IMR-90 (cell line): Measurements from ENCODE around the gene MAB21L4. TPM values are rescaled to one million over a fixed set of nuclear protein-coding genes. Genes with fewer than 3 reads are reported as not detected.

Experiments used
- ATAC-seq: fragments of 200-7000 bp; cut with Tn5 transposase; 2 replicates; pipeline ENCODE4 v1.9.1; 2020; ENCODE audit warnings: low read depth, mild to moderate bottlenecking, moderate library complexity
- BruUV-seq: library from RNA; stranded (reverse); fragments of 400-500 nt; replicated peaks from 2 replicates; lab custom pipeline; 2021; lab: Mats Ljungman, UMichigan
- CTCF ChIA-PET: fragments of 300-600 bp; formaldehyde crosslinking; extraction: SDS; loops from one replicate; lab custom pipeline; 2021; ENCODE audit warnings: antibody characterized with exemption; lab: Yijun Ruan, JAX
- POLR2A ChIA-PET: fragments of 300-600 bp; sonication (Branson Sonifier 250); formaldehyde crosslinking; loops from one replicate; lab custom pipeline; 2022; ENCODE audit warnings: antibody characterized with exemption; ENCODE audit not compliant: unreplicated experiment; lab: Charles Lee
- DNase-seq: peaks from one replicate; pipeline ENCODE4 v3.0.0; 2013
- H2AFZ ChIP-seq: replicated peaks from 2 replicates; pipeline ENCODE3; 2013; ENCODE audit warnings: low read length, mild to moderate bottlenecking; ENCODE audit not compliant: poor library complexity
- H2AK5ac ChIP-seq: 2 replicates; pipeline ENCODE4 v1.6.1; 2013; ENCODE audit warnings: low read depth, low read length, inconsistent platforms
- H2AK9ac ChIP-seq: replicated peaks from 2 replicates; pipeline ENCODE3; 2013; ENCODE audit warnings: mild to moderate bottlenecking, low read depth, low read length, moderate library complexity; ENCODE audit not compliant: poor library complexity
- H2BK120ac ChIP-seq: 2 replicates; pipeline ENCODE4 v1.6.1; 2013; ENCODE audit warnings: low read depth, low read length, inconsistent platforms
- H2BK15ac ChIP-seq: 3 replicates; pipeline ENCODE4 v1.6.1; 2013; ENCODE audit warnings: low read depth, low read length, inconsistent platforms
- H2BK20ac ChIP-seq: 2 replicates; pipeline ENCODE4 v1.6.1; 2013; ENCODE audit warnings: low read depth, mild to moderate bottlenecking, inconsistent platforms, low read length, moderate library complexity
- H2BK5ac ChIP-seq: 2 replicates; pipeline ENCODE4 v1.6.1; 2013; ENCODE audit warnings: mild to moderate bottlenecking, low read depth, low read length, inconsistent platforms; ENCODE audit not compliant: poor library complexity, severe bottlenecking
- H3K14ac ChIP-seq: replicated peaks from 2 replicates; pipeline ENCODE4 v1.6.1; 2013; ENCODE audit warnings: low read depth, low read length, inconsistent platforms
- H3K18ac ChIP-seq: 2 replicates; pipeline ENCODE4 v1.6.1; 2013; ENCODE audit warnings: low read depth, low read length, control low read depth
- H3K23ac ChIP-seq: 2 replicates; pipeline ENCODE4 v1.6.1; 2013; ENCODE audit warnings: low read depth, low read length, inconsistent platforms
- H3K27ac ChIP-seq: 2 replicates; pipeline ENCODE4 v1.5.1; 2013; ENCODE audit warnings: mild to moderate bottlenecking, control low read depth, low read length; ENCODE audit not compliant: insufficient read depth
- H3K27me3 ChIP-seq: 2 replicates; pipeline ENCODE4 v1.6.1; 2013; ENCODE audit warnings: low read length; ENCODE audit not compliant: control insufficient read depth, insufficient read depth
- H3K36me3 ChIP-seq: 2 replicates; pipeline ENCODE4 v1.6.1; 2013; ENCODE audit warnings: low read length, mixed read lengths; ENCODE audit not compliant: control insufficient read depth, insufficient read depth
- H3K4ac ChIP-seq: 2 replicates; pipeline ENCODE4 v1.6.1; 2013; ENCODE audit warnings: low read depth, low read length, inconsistent platforms
- H3K4me1 ChIP-seq: 2 replicates; pipeline ENCODE4 v1.6.1; 2013; ENCODE audit warnings: low read length, mixed read lengths; ENCODE audit not compliant: control insufficient read depth, insufficient read depth
- H3K4me2 ChIP-seq: 2 replicates; pipeline ENCODE4 v1.6.1; 2013; ENCODE audit warnings: low read depth, mild to moderate bottlenecking, control low read depth, low read length, moderate library complexity
- H3K4me3 ChIP-seq: 2 replicates; pipeline ENCODE4 v1.5.1; 2013; ENCODE audit warnings: low read depth, mild to moderate bottlenecking, control low read depth, low read length, moderate library complexity; ENCODE audit not compliant: insufficient read depth
- H3K56ac ChIP-seq: 2 replicates; pipeline ENCODE4 v1.6.1; 2013; ENCODE audit warnings: low read length, inconsistent platforms; ENCODE audit not compliant: insufficient read depth; ENCODE audit errors: extremely low read depth
- H3K79me1 ChIP-seq, 2 experiments: 2 replicates each; pipeline ENCODE4 v1.6.1; 2013; ENCODE audit warnings: low read length in 2 of 2, inconsistent platforms in 1 of 2, low read depth in 1 of 2
- H3K9ac ChIP-seq: 2 replicates; pipeline ENCODE4 v1.6.1; 2013; ENCODE audit warnings: low read depth, low read length, control low read depth
- H3K9me1 ChIP-seq: 2 replicates; pipeline ENCODE4 v1.6.1; 2013; ENCODE audit warnings: low read length, inconsistent platforms; ENCODE audit not compliant: insufficient read depth
- H3K9me3 ChIP-seq: 2 replicates; pipeline ENCODE4 v1.6.1; 2013; ENCODE audit warnings: low read length; ENCODE audit not compliant: control insufficient read depth, insufficient read depth
- H4K20me1 ChIP-seq: 2 replicates; pipeline ENCODE4 v1.6.1; 2013; ENCODE audit warnings: low read length, inconsistent platforms; ENCODE audit not compliant: insufficient read depth
- H4K5ac ChIP-seq: 2 replicates; pipeline ENCODE4 v1.6.1; 2013; ENCODE audit warnings: mild to moderate bottlenecking, low read depth, low read length, control low read depth
- H4K8ac ChIP-seq, 2 experiments: 2 replicates each; pipeline ENCODE4 v1.6.1; 2013; ENCODE audit warnings: low read depth in 2 of 2, low read length in 2 of 2, control low read depth in 1 of 2, inconsistent platforms in 1 of 2
- H4K91ac ChIP-seq: 2 replicates; pipeline ENCODE4 v1.6.1; 2013; ENCODE audit warnings: low read depth, low read length, inconsistent platforms; ENCODE audit not compliant: insufficient read depth
- BHLHE40 ChIP-seq: fragments of 150-350 bp; IDR thresholded peaks from 2 replicates; pipeline ENCODE4 v1.6.1; 2016; ENCODE audit warnings: mild to moderate bottlenecking, low read depth, low read length
- CEBPB ChIP-seq: IDR thresholded peaks from 2 replicates; pipeline ENCODE4 v1.6.1; 2012; ENCODE audit warnings: low read depth, low read length, improper control_type of control experiment
- CHD1 ChIP-seq: IDR thresholded peaks from 2 replicates; pipeline ENCODE4 v1.6.1; 2012; ENCODE audit warnings: low read depth, low read length, improper control_type of control experiment
- FOS ChIP-seq: fragments of 150-350 bp; IDR thresholded peaks from 2 replicates; pipeline ENCODE4 v1.6.1; 2016; ENCODE audit warnings: low read depth, low read length
- MAFK ChIP-seq: IDR thresholded peaks from 2 replicates; pipeline ENCODE4 v1.6.1; 2012; ENCODE audit warnings: low read depth, low read length, improper control_type of control experiment
- MAZ ChIP-seq: IDR thresholded peaks from 2 replicates; pipeline ENCODE4 v1.6.1; 2012; ENCODE audit warnings: low read depth, mild to moderate bottlenecking, low read length, improper control_type of control experiment, moderate library complexity, borderline replicate concordance
- MXI1 ChIP-seq: IDR thresholded peaks from 2 replicates; pipeline ENCODE4 v1.6.1; 2012; ENCODE audit warnings: low read depth, mild to moderate bottlenecking, low read length, moderate library complexity, borderline replicate concordance
- NFE2L2 ChIP-seq: fragments of 150-350 bp; IDR thresholded peaks from 2 replicates; pipeline ENCODE4 v1.6.1; 2016; ENCODE audit warnings: low read depth, mild to moderate bottlenecking, low read length
- RAD21 ChIP-seq: IDR thresholded peaks from 2 replicates; pipeline ENCODE4 v1.6.1; 2012; ENCODE audit warnings: low read length, improper control_type of control experiment
- RCOR1 ChIP-seq: IDR thresholded peaks from 2 replicates; pipeline ENCODE4 v1.6.1; 2012; ENCODE audit warnings: mild to moderate bottlenecking, low read length, improper control_type of control experiment; ENCODE audit not compliant: insufficient replicate concordance
- WGBS, 2 experiments: methylation state at CpG; one replicate each; pipeline versions ENCODE4 v1.1.5 to v1.1.7; 2013; ENCODE audit warnings: missing lambda C conversion rate in 2 of 2; ENCODE audit not compliant: insufficient read length in 1 of 2; ENCODE audit errors: extremely low coverage in 2 of 2; 5-methylcytosine and 5-hydroxymethylcytosine counted together
- dilution Hi-C: fragments of 300-500 bp; cut with HindIII; formaldehyde crosslinking; loops from one replicate; pipeline ENCODE4 v1.14.3; 2018; ENCODE audit warnings: low sequenced_read_pairs; ENCODE audit not compliant: unreplicated experiment
- in situ Hi-C: fragments of 300-500 bp; cut with MboI; formaldehyde crosslinking; loops from 3 replicates; pipeline ENCODE4 v1.14.3; 2019; ENCODE audit warnings: low sequenced_read_pairs, inconsistent platforms, mixed read lengths
- intact Hi-C: fragments of 100-400 bp; cut with micrococcal nuclease; formaldehyde crosslinking; loops from 2 replicates; pipeline ENCODE4 v1.10.0; 2022
- polyA plus RNA-seq, 3 experiments: library from polyadenylated mRNA; depleted of rRNA; stranded (reverse); fragments of >200 nt; gene quantifications; 2 replicates each; pipeline ENCODE4 v1.2.3, GENCODE V29; 2012; ENCODE audit warnings: low replicate concordance in 1 of 3
- total RNA-seq: library from RNA; depleted of rRNA; stranded (reverse); fragments of >200 nt; gene quantifications from 2 replicates; pipeline ENCODE4 v1.2.3, GENCODE V29; 2012
- TF ChIP-seq, protein P1 (sequence below): conservative IDR thresholded peaks from 2 replicates; pipeline ENCODE4 v1.5.1; 2012; ENCODE audit warnings: mild to moderate bottlenecking, low read depth, low read length, improper control_type of control experiment

The MAB21L4 gene
- total and polyA plus RNA-seq, 2 of the 4 experiments (the other 2 are of a cell fraction): not detected

DNA sequence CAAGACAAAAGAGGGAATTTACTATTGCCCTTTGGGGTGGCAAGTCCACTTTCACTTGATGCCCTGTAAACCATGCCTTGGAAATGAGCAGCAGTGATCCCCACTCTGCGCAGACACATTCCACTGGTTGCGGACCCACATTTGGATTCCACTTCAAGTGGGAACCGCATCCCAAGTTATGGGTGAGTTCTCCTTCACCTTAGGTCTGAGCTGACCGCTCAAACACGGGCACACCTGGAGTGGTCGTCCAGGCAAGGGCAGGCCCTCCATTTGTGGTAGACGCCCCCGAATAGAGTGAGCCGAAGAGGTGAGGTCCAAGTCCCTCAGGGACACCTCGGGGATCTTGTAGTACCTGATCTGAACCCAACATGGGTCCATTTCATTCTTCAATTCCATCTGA, 37.1 kb downstream of the MAB21L4 start:
- TF ChIP-seq MAFK: no peak
- no peak for TF ChIP-seq CEBPB
- TF ChIP-seq RCOR1: no peak
- TF ChIP-seq MAZ: no peak
- TF ChIP-seq BHLHE40: no peak
- TF ChIP-seq RAD21: no peak
- TF ChIP-seq, protein P1, sequence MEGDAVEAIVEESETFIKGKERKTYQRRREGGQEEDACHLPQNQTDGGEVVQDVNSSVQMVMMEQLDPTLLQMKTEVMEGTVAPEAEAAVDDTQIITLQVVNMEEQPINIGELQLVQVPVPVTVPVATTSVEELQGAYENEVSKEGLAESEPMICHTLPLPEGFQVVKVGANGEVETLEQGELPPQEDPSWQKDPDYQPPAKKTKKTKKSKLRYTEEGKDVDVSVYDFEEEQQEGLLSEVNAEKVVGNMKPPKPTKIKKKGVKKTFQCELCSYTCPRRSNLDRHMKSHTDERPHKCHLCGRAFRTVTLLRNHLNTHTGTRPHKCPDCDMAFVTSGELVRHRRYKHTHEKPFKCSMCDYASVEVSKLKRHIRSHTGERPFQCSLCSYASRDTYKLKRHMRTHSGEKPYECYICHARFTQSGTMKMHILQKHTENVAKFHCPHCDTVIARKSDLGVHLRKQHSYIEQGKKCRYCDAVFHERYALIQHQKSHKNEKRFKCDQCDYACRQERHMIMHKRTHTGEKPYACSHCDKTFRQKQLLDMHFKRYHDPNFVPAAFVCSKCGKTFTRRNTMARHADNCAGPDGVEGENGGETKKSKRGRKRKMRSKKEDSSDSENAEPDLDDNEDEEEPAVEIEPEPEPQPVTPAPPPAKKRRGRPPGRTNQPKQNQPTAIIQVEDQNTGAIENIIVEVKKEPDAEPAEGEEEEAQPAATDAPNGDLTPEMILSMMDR: no peak
- TF ChIP-seq NFE2L2: no peak
- TF ChIP-seq FOS: no peak
- TF ChIP-seq MXI1: no peak
- no peak for TF ChIP-seq CHD1
- Histone ChIP-seq H3K79me1 (no peaks in the 10 kb centered on the region), H4K5ac (no peak overlapping the region), H2BK15ac (no peak overlapping the region), H3K4ac (no peak overlapping the region), H3K27me3 (peaks cover 43% of the 10 kb centered on the region), H2BK5ac (no peak overlapping the region), H3K36me3 (no peaks in the 10 kb centered on the region), H3K9me3 (peaks cover 11% of the 10 kb centered on the region), H3K23ac (no peak overlapping the region), H3K9ac (no peak overlapping the region), H3K14ac (no peak overlapping the region), H3K4me3 (no peak overlapping the region), H3K56ac (no peak overlapping the region), H2BK120ac (no peak overlapping the region), H3K4me2 (no peak overlapping the region), H2AFZ (no peak overlapping the region), H2AK9ac (no peak overlapping the region), H2AK5ac (no peak overlapping the region), H3K27ac (no peak overlapping the region), H2BK20ac (no peak overlapping the region), H4K91ac (no peak overlapping the region), H4K8ac (no peak overlapping the region), H4K20me1 (no peaks in the 10 kb centered on the region), H3K9me1 (no peaks in the 10 kb centered on the region), H3K4me1 (no peaks in the 10 kb centered on the region), H3K18ac (no peak overlapping the region)
- WGBS, 2 experiments: 79% methylated on average over 7 of the region's 10 CpGs; no CpG with 5 or more reads in 1 of the 2 experiments
- ATAC-seq (no peak), DNase-seq (no peak)
- intact Hi-C loops (no loop called here), in situ Hi-C loops (loop anchor here (10.0 to 25.0 kb wide), 2 partner anchors 216 to 803 kb away; no protein-coding TSS in a partner anchor), dilution Hi-C loops (no loop called here)
- no TSS peak for BruUV-seq
- CTCF ChIA-PET: no interaction called here
- POLR2A ChIA-PET: no interaction called here
